SK-N-SH (cell line): ENCODE data around the gene KIF4A. TPM values are rescaled to one million over a fixed set of nuclear protein-coding genes. Genes with fewer than 3 reads are reported as not detected.

ENCODE experiments used
- CTCF ChIA-PET: fragments of 300-600, 350-600 bp; formaldehyde crosslinking; extraction: SDS; loops from one replicate; lab custom pipeline; 2021; lab: Yijun Ruan, JAX
- POLR2A ChIA-PET: fragments of 350-600 bp; sonication (Branson Sonifier 250); formaldehyde crosslinking; extraction: SDS; loops from one replicate; lab custom pipeline; 2020; ENCODE audit warnings: antibody characterized with exemption, inconsistent platforms; lab: Yijun Ruan, JAX
- DNase-seq: peaks from one replicate; pipeline ENCODE4 v3.0.0; 2012
- H2AFZ ChIP-seq: fragments of 200-600 bp; sonication (generic); 2 replicates; pipeline ENCODE4 v1.8.1; 2016; ENCODE audit warnings: antibody characterized with exemption, mild to moderate bottlenecking, low read depth
- H3F3A ChIP-seq: fragments of 200-600 bp; sonication (generic); replicated peaks from 2 replicates; pipeline ENCODE3; 2016; ENCODE audit warnings: antibody characterized with exemption, mild to moderate bottlenecking; ENCODE audit not compliant: insufficient read depth
- H3K27ac ChIP-seq, 2 experiments: fragments of 200-500 bp in 1 of 2; fragments of 200-600 bp in 1 of 2; sonication (Bioruptor generic) in 1 of 2; sonication (generic), shearing (Covaris generic) in 1 of 2; 2 replicates each; pipeline versions ENCODE4 v1.5.1 to v1.6.1; 2014 to 2016; ENCODE audit warnings: low read depth in 2 of 2, inconsistent platforms in 1 of 2, low read length in 1 of 2, mild to moderate bottlenecking in 1 of 2, mixed read lengths in 1 of 2
- H3K27me3 ChIP-seq: fragments of 200-600 bp; sonication (generic), shearing (Covaris generic); 2 replicates; pipeline ENCODE4 v1.6.1; 2016; ENCODE audit warnings: mixed run types; ENCODE audit not compliant: insufficient read depth
- H3K36me3 ChIP-seq, 2 experiments: fragments of 200-500 bp in 1 of 2; fragments of 200-600 bp in 1 of 2; sonication (Bioruptor generic) in 1 of 2; sonication (generic) in 1 of 2; replicated peaks in 1 of 2; 2 replicates each; pipeline versions ENCODE3 to v1.5.1; 2014 to 2016; ENCODE audit warnings: low read length in 1 of 2, mild to moderate bottlenecking in 1 of 2; ENCODE audit not compliant: insufficient read depth in 2 of 2, control insufficient read depth in 1 of 2
- H3K4me1 ChIP-seq, 2 experiments: fragments of 200-500 bp in 1 of 2; fragments of 200-600 bp in 1 of 2; sonication (Bioruptor generic) in 1 of 2; sonication (generic), shearing (Covaris generic) in 1 of 2; 2 replicates each; pipeline versions ENCODE4 v1.5.1 to v1.6.1; 2014 to 2016; ENCODE audit warnings: low read depth in 1 of 2, low read length in 1 of 2, mixed run types in 1 of 2; ENCODE audit not compliant: insufficient read depth in 2 of 2, control insufficient read depth in 1 of 2
- H3K4me2 ChIP-seq: fragments of 200-600 bp; sonication (generic), shearing (Covaris generic); 2 replicates; pipeline ENCODE4 v1.6.1; 2017; ENCODE audit warnings: mixed run types
- H3K4me3 ChIP-seq, 2 experiments: fragments of 200-500 bp in 1 of 2; fragments of 200-600 bp in 1 of 2; sonication (Bioruptor generic) in 1 of 2; sonication (generic), shearing (Covaris generic) in 1 of 2; 2 replicates each; pipeline versions ENCODE4 v1.5.1 to v1.8.1; 2014 to 2016; ENCODE audit warnings: low read depth in 2 of 2, inconsistent platforms in 1 of 2, low read length in 1 of 2, mild to moderate bottlenecking in 1 of 2, mixed read lengths in 1 of 2, moderate library complexity in 1 of 2
- H3K79me2 ChIP-seq: fragments of 200-600 bp; sonication (generic); 2 replicates; pipeline ENCODE4 v1.8.1; 2017; ENCODE audit warnings: mild to moderate bottlenecking; ENCODE audit not compliant: insufficient read depth
- H3K9ac ChIP-seq: fragments of 200-600 bp; sonication (generic); 2 replicates; pipeline ENCODE4 v1.6.1; 2017; ENCODE audit warnings: mixed run types
- H3K9me2 ChIP-seq: fragments of 200-600 bp; sonication (generic); 2 replicates; pipeline ENCODE4 v1.6.1; 2017; ENCODE audit warnings: mixed run types
- H3K9me3 ChIP-seq: fragments of 200-600 bp; sonication (generic); 2 replicates; pipeline ENCODE4 v1.6.1; 2017; ENCODE audit warnings: mixed run types, mild to moderate bottlenecking, moderate library complexity
- H4K20me1 ChIP-seq: fragments of 200-600 bp; sonication (generic); 2 replicates; pipeline ENCODE4 v1.6.1; 2017; ENCODE audit warnings: mild to moderate bottlenecking, mixed run types; ENCODE audit not compliant: insufficient read depth
- CHD2 ChIP-seq: fragments of 150-350 bp; IDR thresholded peaks from 2 replicates; pipeline ENCODE4 v1.6.1; 2018; ENCODE audit warnings: low read length; ENCODE audit not compliant: partially characterized antibody
- EP300 ChIP-seq, 2 experiments: IDR thresholded peaks; 2 replicates each; pipeline versions ENCODE4 v1.4.0 to v1.6.1; 2012; ENCODE audit warnings: borderline replicate concordance in 1 of 2, low read depth in 1 of 2, low read length in 1 of 2
- EZH2phosphoT487 ChIP-seq: fragments of 200-600 bp; sonication (generic); IDR thresholded peaks from 2 replicates; pipeline ENCODE4 v1.6.1; 2017; ENCODE audit warnings: low read depth, mixed run types, mild to moderate bottlenecking, antibody characterized with exemption, moderate library complexity, borderline replicate concordance
- FOXJ3 ChIP-seq: sonication (generic); formaldehyde crosslinking; IDR thresholded peaks from 2 replicates; pipeline ENCODE4 v1.5.1; 2020; ENCODE audit warnings: mild to moderate bottlenecking, missing genetic modification reagents
- FOXM1 ChIP-seq: IDR thresholded peaks from 2 replicates; pipeline ENCODE4 v1.4.0; 2012; ENCODE audit warnings: low read depth, mild to moderate bottlenecking
- GABPA ChIP-seq: IDR thresholded peaks from 2 replicates; pipeline ENCODE4 v1.4.0; 2012; ENCODE audit warnings: low read depth, mild to moderate bottlenecking
- GATA2 ChIP-seq: sonication (generic); formaldehyde crosslinking; IDR thresholded peaks from 2 replicates; pipeline ENCODE4 v1.5.0; 2020; ENCODE audit warnings: mild to moderate bottlenecking, missing genetic modification reagents
- JUND ChIP-seq: IDR thresholded peaks from 2 replicates; pipeline ENCODE4 v1.4.0; 2012
- POLR2AphosphoS5 ChIP-seq: IDR thresholded peaks from 2 replicates; pipeline ENCODE4 v1.6.1; 2012; ENCODE audit warnings: low read depth, low read length
- RCOR1 ChIP-seq: fragments of 150-350 bp; IDR thresholded peaks from 2 replicates; pipeline ENCODE4 v1.6.1; 2017; ENCODE audit warnings: antibody characterized with exemption, low read length
- RFX5 ChIP-seq: IDR thresholded peaks from 2 replicates; pipeline ENCODE4 v1.6.1; 2012; ENCODE audit warnings: mild to moderate bottlenecking, improper control_type of control experiment, low read length
- RXRA ChIP-seq: IDR thresholded peaks from 2 replicates; pipeline ENCODE4 v1.4.0; 2012; ENCODE audit warnings: low read depth, mild to moderate bottlenecking, borderline replicate concordance
- TAF1 ChIP-seq: IDR thresholded peaks from 2 replicates; pipeline ENCODE4 v1.6.1; 2012; ENCODE audit warnings: low read depth, mild to moderate bottlenecking, low read length, moderate library complexity, borderline replicate concordance
- WGBS: methylation state at CpG from one replicate; pipeline ENCODE4 v1.1.6; 2017; ENCODE audit warnings: low lambda C conversion rate; 5-methylcytosine and 5-hydroxymethylcytosine counted together
- polyA plus RNA-seq, 3 experiments: library from polyadenylated mRNA; depleted of rRNA; stranded (reverse); fragments of >200 nt; gene quantifications; 2 replicates each; pipeline ENCODE4 v1.2.3, GENCODE V29; 2012
- TF ChIP-seq, protein P1 (sequence below): IDR thresholded peaks from 2 replicates; pipeline ENCODE4 v1.6.1; 2012; ENCODE audit warnings: mild to moderate bottlenecking, low read depth, low read length, moderate library complexity
- TF ChIP-seq, protein P2 (sequence below): IDR thresholded peaks from 2 replicates; pipeline ENCODE4; 2012
- TF ChIP-seq, protein P3 (sequence below): fragments of 200-600 bp; sonication (generic); IDR thresholded peaks from 2 replicates; pipeline ENCODE4 v1.6.1; 2017; ENCODE audit warnings: antibody characterized with exemption, mild to moderate bottlenecking, moderate library complexity
- TF ChIP-seq, protein P4 (sequence below): IDR thresholded peaks from 2 replicates; pipeline ENCODE4 v1.4.0; 2012; ENCODE audit warnings: low read depth
- TF ChIP-seq, protein P5 (sequence below): IDR thresholded peaks from 2 replicates; pipeline ENCODE4 v1.4.0; 2012; ENCODE audit warnings: low read depth, borderline replicate concordance

Gene KIF4A
- polyA plus RNA-seq, 1 of the 3 experiments (the other 2 are of a cell fraction): 11.5 TPM

DNA sequence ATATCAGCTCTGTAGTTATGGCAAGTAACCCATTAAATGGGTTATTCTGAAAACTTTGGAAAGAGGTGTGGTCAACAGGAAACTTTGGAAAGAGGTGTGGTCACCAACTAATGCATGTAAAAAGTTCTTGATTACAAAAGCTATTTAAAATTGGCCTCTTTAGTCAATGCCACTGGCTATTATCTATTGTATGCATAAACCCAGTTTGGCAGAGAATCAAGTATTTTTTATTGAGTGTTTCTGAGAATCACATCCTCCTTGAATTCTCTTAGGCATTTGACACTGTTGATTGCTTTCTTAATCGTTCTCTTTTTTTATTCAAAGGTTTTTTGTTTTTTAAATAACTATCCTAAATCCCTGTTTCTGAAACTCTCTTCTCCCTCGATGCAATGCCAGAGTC lies 37.4 kb upstream of the KIF4A start:
- H3K27me3 ChIP-seq: no peaks in the 10 kb centered on the region
- no peak overlapping the region for H2AFZ ChIP-seq
- H3K9ac ChIP-seq: no peak overlapping the region
- no peak overlapping the region for H3K27ac ChIP-seq
- H3K4me2 ChIP-seq: no peak overlapping the region
- no peaks in the 10 kb centered on the region for H3K4me1 ChIP-seq
- no peaks in the 10 kb centered on the region for H3K79me2 ChIP-seq
- POLR2A ChIA-PET: no interaction called here
- 2% methylated on average over 2 of the region's 2 CpGs for WGBS
- H4K20me1 ChIP-seq: no peaks in the 10 kb centered on the region
- H3K4me3 ChIP-seq: no peak overlapping the region
- H3K36me3 ChIP-seq: no peaks in the 10 kb centered on the region
- TF ChIP-seq EZH2phosphoT487 (no peak), GABPA (no peak), POLR2AphosphoS5 (no peak), RXRA (no peak), FOXJ3 (CRISPR knock-in tag) (no peak), RCOR1 (no peak), TAF1 (no peak), EP300 (IDR thresholded peaks at IDR 0.05; ENCODE audit: borderline replicate concordance in 1 of 2, low read depth in 1 of 2, low read length in 1 of 2) (no peak), GATA2 (CRISPR knock-in tag) (no peak), RFX5 (no peak), JUND (no peak), CHD2 (no peak), FOXM1 (no peak)
- TF ChIP-seq, protein P1, sequence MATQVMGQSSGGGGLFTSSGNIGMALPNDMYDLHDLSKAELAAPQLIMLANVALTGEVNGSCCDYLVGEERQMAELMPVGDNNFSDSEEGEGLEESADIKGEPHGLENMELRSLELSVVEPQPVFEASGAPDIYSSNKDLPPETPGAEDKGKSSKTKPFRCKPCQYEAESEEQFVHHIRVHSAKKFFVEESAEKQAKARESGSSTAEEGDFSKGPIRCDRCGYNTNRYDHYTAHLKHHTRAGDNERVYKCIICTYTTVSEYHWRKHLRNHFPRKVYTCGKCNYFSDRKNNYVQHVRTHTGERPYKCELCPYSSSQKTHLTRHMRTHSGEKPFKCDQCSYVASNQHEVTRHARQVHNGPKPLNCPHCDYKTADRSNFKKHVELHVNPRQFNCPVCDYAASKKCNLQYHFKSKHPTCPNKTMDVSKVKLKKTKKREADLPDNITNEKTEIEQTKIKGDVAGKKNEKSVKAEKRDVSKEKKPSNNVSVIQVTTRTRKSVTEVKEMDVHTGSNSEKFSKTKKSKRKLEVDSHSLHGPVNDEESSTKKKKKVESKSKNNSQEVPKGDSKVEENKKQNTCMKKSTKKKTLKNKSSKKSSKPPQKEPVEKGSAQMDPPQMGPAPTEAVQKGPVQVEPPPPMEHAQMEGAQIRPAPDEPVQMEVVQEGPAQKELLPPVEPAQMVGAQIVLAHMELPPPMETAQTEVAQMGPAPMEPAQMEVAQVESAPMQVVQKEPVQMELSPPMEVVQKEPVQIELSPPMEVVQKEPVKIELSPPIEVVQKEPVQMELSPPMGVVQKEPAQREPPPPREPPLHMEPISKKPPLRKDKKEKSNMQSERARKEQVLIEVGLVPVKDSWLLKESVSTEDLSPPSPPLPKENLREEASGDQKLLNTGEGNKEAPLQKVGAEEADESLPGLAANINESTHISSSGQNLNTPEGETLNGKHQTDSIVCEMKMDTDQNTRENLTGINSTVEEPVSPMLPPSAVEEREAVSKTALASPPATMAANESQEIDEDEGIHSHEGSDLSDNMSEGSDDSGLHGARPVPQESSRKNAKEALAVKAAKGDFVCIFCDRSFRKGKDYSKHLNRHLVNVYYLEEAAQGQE: no peak
- TF ChIP-seq, protein P2, sequence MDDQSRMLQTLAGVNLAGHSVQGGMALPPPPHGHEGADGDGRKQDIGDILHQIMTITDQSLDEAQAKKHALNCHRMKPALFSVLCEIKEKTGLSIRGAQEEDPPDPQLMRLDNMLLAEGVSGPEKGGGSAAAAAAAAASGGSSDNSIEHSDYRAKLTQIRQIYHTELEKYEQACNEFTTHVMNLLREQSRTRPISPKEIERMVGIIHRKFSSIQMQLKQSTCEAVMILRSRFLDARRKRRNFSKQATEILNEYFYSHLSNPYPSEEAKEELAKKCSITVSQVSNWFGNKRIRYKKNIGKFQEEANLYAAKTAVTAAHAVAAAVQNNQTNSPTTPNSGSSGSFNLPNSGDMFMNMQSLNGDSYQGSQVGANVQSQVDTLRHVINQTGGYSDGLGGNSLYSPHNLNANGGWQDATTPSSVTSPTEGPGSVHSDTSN: no peak
- TF ChIP-seq, protein P3, sequence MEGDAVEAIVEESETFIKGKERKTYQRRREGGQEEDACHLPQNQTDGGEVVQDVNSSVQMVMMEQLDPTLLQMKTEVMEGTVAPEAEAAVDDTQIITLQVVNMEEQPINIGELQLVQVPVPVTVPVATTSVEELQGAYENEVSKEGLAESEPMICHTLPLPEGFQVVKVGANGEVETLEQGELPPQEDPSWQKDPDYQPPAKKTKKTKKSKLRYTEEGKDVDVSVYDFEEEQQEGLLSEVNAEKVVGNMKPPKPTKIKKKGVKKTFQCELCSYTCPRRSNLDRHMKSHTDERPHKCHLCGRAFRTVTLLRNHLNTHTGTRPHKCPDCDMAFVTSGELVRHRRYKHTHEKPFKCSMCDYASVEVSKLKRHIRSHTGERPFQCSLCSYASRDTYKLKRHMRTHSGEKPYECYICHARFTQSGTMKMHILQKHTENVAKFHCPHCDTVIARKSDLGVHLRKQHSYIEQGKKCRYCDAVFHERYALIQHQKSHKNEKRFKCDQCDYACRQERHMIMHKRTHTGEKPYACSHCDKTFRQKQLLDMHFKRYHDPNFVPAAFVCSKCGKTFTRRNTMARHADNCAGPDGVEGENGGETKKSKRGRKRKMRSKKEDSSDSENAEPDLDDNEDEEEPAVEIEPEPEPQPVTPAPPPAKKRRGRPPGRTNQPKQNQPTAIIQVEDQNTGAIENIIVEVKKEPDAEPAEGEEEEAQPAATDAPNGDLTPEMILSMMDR: no peak
- TF ChIP-seq, protein P4, sequence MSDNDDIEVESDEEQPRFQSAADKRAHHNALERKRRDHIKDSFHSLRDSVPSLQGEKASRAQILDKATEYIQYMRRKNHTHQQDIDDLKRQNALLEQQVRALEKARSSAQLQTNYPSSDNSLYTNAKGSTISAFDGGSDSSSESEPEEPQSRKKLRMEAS: no peak
- TF ChIP-seq, protein P5, sequence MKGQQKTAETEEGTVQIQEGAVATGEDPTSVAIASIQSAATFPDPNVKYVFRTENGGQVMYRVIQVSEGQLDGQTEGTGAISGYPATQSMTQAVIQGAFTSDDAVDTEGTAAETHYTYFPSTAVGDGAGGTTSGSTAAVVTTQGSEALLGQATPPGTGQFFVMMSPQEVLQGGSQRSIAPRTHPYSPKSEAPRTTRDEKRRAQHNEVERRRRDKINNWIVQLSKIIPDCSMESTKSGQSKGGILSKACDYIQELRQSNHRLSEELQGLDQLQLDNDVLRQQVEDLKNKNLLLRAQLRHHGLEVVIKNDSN: no peak
- no peaks in the 10 kb centered on the region for H3K9me3 ChIP-seq
- CTCF ChIA-PET: no interaction called here
- no peak for DNase-seq
- H3K9me2 ChIP-seq: no peaks in the 10 kb centered on the region
- H3F3A ChIP-seq: no peaks in the 10 kb centered on the region
